NCI-H82 treated with DMSO at 0.1 percent for 48 hours (cell line): ENCODE results near the gene JADE2.
"Not testable (repeated sequence)": the region's sequence is repeated elsewhere in the genome, so short reads cannot be mapped to it uniquely, and the experiment has no call there.

Experiments
- DNase-seq: peaks from one replicate; lab custom pipeline; 2025; ENCODE audit not compliant: unreplicated experiment; lab: John Stamatoyannopoulos, UW

The JADE2 gene

DNA sequence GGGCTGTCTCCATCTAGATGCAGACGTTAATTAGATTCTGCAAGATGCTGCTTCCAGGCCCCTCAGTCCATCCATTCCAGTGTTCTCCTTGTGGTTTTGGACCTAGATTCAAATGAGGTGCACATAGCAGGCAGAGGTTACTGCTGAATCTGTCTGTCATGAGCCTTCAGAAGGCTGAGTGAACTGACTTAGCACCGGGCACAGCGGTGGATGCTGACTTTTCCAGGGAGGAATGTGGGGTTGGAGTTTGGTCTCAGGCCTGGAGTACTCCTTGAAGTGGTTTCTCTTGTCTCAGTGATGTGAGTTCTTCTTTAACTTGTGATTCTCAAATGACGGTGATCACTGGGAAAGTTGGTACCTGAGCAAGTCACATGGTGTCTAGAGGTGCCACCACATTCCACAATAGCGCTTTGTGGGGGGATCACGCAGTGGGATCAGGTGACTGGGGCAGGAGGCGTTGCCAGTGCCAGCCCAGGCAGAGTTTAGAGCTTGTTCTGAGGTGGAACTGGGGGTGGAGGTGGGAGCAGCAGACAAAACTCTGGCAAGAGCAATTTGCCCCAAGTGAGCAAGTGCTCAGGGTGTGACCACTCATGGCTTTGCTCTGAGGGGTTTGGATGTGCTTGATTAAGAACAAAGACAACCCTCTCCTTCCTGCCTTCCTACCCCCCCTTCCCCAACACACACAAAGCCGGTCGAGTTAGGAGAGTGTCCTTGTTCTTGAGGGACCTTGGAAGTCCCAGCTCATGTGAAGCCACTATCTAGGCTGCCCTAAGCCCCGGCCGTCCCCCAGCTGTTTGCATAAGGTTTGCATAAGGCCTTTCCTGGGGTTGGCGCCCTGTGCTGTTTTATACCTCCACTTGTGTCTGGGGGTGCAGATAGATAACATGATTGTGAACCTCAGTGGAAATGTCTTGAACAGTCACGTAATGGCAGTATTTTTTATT is 25.1 kb downstream of the JADE2 start:
- DNase-seq, result no peak

DNA sequence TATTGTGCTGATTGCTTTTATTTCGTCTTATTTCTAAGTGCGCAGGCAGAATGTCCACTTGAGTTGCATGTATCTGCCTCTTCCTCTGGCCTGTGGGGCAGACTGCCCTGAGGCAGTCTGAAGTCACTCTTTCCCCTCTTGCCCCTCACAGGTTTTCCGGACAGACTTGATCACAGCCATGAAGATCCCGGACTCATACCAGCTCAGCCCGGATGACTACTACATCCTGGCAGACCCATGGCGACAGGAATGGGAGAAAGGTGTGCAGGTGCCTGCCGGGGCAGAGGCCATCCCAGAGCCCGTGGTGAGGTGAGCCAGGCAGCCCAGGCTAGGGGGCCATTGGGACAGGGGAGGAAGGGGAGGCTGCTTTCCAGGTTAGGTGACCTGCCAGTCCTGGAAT is 26.4 kb downstream of the JADE2 start:
- no peak for DNase-seq

DNA sequence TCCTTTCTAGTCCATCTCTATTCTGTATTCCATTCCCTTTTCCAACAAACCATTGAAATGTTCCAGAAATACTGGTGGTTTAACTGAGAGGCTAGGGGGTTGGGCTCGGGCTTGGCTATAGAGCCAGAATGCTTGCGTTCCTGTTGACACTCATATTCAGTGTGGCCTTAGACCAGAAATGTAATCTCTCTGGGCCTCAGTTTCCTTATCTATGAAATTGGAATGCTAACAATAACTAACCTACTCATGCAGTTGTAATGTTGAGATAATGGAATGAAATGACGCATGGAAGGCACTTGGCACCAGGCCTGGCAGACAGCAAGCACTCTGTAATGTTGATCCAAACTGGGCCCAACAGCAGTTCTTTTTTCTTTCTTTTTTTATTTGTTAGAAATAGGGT is 26.8 kb downstream of the JADE2 start:
- no peak for DNase-seq

DNA sequence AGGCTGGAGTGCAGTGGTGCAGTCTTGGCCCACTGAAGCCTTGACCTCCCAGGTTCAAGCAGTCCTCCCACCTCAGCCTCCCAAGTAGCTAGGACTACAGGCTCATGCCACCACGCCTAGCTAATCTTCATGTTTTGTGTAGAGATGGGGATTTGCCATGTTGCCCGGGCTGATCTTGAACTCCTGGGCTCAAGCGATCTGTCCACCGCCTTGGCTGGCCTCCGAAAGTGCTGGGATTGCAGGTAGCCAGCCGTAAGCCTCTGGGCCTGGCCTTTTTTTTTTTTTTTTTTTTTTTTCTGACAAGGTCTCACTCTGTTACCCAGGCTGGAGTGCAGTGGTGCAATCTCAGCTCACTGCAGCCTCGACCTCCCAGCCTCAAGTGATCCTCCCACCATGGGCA is 27.2 kb downstream of the JADE2 start:
- not testable (repeated sequence) for DNase-seq

DNA sequence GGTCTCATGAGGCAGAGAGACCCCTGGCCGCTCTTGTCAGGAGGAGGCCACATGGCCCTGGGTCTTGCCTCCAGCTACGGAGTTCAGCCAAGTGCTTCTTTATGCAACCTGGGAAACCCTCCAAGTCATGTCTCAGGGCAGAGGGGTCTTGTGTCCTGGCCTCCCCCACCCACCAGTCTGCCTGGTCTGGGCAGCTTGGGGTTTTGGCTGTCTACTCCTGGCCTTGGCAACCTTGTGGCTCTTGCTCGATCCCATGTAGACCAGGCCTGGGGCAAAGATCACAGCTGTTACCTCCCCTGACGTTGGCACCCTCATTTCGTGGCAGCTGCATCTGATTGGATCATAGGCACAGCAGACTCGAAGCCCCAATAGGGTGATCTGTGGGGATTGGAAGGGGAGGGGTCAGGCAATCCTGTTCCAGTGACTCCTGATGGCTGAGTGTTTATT is 28.4 kb downstream of the JADE2 start:
- DNase-seq, result no peak

DNA sequence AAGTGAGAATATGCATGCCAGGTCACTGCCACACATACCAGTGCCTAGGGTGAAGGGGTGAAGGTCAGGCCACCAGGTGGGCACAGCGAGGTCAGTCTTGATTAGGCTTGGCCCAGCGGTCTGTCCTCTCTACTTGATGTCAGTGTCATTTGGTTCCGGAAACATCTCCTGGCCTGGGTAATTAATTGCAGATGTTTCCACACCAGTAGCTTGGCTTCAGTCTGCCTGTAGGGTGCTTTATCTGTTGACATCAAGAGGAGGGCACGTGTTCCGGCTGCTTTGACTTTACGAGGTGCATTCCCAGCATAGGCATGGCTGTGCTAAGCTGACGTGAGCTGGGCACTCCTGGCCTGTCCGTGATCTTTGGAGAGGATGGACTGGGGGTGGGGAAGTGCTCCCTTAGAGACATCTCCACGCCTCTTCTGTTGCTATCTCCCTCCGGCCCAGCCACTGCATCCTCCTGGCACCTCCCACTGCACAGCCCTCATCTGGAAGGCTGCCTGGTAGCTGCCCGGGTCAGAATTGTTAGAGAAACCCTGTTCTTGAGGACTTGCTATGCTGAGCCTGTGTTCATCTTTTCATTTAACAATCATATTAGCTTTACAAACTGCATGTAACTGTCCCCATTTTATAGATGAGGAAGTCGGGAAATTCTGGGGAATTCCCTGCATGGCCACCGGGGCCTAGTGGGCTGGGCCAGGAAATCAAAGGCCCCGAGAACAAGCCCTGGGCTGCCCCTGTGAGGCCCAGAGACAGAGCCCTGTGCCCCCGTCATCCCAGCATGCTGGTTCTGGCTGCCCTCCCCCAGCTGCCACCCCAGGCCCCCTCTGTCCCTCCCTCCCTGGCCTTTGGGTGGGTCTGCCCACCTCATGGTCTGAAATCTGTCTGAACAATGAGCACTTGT is 29.1 kb downstream of the JADE2 start:
- DNase-seq, result no peak

DNA sequence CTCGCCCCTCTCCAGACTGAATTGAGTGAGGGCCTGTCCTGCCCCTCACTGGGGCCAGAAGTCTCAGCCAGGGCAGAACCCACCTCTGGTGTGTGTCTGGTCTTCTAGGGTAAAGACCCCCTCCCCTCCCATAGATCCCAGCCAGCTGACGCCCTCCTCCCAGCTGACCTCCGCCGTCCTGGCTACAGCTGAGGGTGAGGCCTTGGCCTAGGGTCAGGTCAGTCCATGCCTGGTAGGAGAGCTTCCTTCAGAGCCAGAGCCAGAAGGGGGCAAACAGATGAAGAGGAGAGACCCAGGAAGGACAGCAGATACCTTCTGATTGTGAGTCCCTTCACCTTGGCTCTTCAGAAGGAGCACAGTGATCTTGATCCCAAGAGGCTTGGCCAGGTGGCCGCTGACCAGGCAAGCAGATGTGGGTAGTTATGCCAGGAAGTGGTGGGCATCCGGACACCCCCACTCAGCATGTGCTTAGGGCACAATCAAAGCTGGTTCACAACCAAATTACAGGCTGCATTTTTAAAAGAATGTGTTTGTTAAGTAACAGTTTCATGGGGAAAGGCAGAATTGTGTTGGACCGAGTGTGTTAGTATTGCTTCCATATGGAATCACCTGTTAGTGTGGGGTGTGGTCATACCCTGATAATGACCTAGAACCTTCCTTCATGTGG is 29.9 kb downstream of the JADE2 start:
- no peak for DNase-seq

DNA sequence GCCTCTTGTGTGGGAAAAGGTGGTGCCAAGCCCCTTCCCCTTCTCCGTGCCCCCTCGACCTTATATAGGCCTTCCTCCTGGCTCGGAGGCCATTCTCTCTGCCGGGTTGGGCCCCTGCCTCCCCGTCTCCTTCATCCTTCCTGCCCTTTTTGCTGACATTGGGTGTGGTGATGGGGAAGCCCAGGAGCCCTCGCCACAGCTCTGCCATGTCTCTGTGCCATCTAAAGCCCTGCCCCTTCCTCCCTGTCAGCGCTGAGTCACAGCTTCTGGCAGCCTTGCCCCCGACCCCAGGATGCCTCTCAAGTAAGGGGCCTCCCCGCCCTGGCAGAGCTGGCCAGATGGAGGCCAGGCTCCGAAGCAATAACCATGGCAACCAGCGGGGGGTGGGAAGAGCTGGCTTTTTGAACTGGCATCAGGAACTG is 30.4 kb downstream of the JADE2 start:
- no peak for DNase-seq

DNA sequence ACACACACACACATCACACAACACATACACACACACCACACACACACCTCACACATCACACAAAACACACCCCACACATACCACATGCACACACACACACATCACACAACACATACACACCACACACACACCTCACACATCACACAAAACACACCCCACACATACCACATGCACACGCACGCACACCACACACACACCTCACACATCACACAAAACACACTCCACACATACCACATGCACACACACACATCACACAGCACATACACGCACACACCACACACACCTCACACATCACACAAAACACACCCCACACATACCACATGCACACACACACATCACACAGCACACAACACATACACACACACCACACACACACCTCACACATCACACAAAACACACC is 31.1 kb downstream of the JADE2 start:
- DNase-seq, result not testable (repeated sequence)

DNA sequence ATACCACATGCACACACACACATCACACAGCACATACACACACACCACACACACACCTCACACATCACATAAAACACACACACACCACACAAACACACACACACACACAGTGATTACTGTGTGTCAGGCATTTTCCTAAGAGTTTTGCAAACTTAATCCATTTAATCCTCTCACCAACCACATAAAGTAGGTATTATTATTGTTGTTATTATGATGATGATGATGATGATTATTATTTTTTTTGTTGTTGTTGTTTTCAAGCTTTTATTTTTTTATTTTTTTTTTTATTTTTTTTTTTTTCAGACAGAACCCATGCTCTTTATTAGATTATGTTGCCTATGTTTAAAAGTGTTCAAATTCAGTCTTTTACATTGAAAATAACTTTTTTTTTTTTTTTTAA is 31.5 kb downstream of the JADE2 start:
- no peak for DNase-seq

DNA sequence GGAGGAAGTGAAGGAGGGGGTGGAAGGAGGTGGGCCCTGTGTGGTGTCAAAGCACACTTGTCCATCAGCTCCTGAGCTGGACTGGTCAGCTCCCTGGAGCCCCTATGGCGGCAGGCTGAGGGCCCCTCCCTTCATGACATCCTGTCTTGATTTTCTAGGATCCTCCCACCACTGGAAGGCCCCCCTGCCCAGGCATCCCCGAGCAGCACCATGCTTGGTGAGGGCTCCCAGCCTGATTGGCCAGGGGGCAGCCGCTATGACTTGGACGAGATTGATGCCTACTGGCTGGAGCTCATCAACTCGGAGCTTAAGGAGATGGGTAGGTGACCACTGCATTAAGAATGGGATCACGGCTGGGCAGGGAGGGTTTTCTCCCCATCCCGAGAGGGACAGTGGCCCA is 34.2 kb downstream of the JADE2 start:
- DNase-seq, result no peak

DNA sequence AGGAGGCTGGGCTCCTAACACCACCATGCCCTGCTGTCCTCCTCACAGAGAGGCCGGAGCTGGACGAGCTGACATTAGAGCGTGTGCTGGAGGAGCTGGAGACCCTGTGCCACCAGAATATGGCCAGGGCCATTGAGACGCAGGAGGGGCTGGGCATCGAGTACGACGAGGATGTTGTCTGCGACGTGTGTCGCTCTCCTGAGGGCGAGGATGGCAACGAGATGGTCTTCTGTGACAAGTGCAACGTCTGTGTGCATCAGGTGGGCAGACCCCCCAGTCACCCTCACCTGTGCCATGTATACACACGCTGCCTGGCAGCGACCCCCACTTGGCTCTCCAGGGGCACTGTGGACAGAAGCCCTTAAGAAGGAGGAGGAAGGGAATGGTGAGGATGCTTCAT is 35.2 kb downstream of the JADE2 start:
- DNase-seq, result no peak

DNA sequence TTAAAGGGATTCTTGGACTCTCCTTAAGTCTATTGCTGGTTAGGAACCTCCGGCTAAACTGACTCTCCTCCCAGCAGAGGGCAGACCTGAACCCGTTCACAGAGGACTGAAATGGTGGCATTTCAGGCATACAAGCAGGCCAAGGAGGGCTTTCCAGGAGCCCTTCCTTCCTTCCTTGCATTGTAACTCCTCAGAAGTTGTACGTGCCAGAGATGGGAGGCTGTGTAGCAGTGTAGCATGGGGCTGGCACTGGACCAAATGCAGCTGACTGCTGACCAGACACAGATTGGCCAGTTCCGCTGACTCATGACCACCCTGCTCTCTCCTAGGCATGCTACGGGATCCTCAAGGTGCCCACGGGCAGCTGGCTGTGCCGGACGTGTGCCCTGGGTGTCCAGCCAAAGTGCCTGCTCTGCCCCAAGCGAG is 36.4 kb downstream of the JADE2 start:
- no peak for DNase-seq

DNA sequence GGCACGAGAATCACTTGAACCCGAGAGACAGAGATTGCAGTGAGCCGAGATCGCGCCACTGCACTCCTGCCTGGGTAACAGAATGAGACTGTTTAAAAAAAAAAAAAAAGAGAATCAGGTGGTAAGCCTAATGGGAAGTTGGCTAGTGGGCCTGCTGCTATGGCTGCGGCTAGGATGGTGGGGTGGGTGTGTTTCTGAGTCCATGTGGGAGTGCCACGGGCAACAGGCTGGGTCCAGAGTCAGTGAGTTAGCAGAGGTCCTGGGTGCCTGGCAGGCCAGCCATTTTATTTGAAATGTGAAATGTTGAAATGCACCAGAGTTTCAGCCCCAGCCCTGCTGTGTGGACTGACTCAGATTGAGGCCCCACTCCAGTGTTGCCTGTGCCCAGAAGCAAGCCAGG is 37.8 kb downstream of the JADE2 start:
- no peak for DNase-seq

DNA sequence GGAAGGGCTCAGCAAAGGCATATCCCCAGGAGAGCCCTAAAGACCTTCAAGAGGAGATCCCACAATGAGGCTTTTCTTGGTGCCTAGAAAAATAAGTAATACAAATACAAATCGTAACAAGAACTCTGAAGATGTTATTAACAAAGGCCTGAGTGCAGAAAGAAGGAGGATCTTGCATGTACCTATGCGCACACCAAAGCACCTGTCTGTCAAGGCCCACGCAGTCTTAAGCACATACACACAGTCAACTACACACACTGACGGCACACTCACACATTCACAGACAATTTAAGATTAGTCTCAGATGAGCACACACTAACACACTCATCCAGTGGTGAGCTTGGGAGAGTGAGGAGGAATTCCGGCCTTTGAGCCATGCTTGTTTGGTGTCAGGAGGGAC is 38.5 kb downstream of the JADE2 start:
- DNase-seq, result no peak

DNA sequence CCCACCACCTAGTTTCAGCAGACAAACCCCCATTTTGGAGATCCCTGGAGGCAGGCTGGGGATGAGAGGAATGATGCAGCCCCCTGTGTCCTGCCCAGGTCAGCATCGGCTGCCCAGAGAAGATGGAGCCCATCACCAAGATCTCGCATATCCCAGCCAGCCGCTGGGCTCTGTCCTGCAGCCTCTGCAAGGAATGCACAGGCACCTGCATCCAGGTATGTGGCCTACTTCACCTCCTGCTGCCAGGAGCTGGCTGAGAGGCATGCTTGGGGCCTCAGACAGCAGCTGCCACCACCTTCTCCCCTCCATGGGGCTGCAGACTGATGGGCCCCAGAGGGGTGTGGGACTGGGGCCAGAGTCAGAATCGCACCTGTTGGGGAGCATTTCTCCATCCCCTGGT is 38.9 kb downstream of the JADE2 start:
- DNase-seq, result no peak

DNA sequence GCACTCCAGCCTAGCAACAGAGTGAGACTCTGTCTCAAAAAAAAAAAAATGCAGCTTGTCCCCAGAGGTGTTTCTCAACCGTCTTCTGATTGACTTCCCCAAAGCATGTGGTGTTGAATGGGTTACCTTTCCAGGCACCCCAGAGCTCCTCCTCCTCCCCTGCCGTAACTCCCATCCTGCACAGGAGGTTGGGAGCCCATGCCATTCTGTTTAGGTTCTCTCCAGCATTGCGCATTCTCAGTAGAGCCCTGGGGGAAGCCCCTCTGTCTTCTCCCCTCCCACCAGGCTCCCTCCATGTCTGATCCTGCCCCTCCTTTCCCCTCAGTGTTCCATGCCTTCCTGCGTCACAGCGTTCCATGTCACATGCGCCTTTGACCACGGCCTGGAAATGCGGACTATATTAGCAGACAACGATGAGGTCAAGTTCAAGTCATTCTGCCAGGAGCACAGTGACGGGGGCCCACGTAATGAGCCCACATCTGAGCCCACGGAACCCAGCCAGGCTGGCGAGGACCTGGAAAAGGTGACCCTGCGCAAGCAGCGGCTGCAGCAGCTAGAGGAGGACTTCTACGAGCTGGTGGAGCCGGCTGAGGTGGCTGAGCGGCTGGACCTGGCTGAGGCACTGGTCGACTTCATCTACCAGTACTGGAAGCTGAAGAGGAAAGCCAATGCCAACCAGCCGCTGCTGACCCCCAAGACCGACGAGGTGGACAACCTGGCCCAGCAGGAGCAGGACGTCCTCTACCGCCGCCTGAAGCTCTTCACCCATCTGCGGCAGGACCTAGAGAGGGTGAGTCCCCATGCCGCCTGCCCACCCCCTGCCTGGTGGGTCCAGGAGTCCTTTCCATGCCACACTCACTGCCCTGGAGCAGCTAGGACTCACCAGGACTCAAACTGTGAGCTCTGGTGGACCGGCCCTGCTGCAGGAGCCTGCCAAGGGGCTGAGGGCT is 40.6 kb downstream of the JADE2 start:
- DNase-seq, result no peak

DNA sequence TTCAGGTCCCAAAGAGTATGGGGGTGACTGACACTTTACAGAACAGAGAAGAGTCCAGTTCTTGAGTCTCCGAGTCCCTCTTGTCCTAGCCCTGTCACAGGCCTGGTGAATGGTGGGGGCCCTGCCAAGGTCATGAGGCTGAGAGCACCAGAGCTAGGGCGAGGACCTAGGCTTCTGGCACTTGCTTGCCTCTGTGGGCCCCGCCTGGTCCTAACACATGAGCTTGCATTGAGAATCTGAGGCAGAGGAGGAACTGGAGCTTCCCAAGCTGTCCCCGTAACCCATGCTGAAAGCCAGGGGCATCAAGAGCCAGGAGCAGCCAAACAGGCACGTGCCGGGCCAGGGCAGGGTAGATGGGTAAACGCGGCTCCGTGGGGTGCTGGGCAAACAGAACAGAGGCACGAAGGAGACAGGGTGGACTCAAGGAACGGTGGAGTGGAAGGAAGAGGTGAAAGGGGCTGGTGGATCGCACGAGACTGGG is 41.3 kb downstream of the JADE2 start:
- DNase-seq, result no peak

DNA sequence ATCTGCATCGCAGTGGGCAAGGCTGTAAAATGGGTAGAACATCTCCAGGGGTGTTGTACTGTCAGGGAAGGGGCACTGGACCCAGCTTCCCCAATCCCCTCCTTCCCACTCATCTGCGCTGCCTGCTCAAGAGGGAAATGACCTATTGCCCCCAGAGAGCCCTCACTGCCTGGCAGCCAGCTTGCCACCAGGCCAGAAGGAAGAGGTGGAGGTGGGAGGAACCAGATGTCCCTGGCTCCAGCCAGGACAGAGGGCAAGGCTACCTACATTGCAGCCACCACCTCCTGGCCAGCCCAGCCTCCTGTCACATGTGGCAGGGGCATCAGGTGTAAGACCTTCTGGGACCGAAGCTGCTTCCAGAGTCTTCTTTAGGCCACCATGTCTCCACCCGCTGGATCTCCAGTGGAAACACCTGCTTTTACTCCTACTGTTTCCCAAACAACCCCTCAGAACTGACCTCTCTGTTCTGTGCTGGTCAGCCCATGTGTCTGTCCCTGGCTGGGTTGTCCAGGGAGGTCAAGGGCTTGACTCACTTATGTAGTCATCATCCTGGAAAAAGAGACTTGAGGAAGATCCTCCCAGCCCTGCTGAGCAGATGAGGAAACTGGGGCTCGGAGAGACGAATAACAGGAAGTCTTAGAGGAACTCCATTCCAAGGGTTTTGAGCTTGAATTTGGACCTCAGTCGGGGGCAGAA is 42.3 kb downstream of the JADE2 start:
- no peak for DNase-seq

DNA sequence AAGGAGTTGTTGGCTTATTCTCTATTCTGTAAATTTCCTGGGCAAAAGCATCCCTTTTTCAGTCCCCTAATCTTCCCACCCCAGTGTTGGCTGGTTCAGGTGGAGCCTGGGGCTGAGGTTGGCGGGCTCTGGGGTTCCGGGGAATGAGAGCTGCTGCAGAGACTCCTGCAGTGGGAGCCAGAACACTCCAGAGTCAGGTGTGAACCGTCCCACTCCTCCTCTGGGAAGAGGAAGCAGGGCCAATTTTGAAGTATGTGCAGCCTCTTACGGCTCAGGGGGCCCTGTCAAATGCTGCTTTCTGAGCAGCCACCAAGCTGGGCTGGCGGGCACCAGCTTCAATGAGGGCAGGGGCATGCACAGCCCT is 42.8 kb downstream of the JADE2 start:
- no peak for DNase-seq
